OCI-LY7 (cell line): Measurements from ENCODE around the gene GADD45B. TPM values are rescaled to one million over a fixed set of nuclear protein-coding genes. Genes with fewer than 3 reads are reported as not detected.
A peak's percentile ranks its signal among the peaks of the same experiment; 100 is the strongest.

ENCODE experiments used
- BruUV-seq: library from RNA; stranded (reverse); fragments of 400-500 nt; replicated peaks from 2 replicates; lab custom pipeline; 2021; lab: Mats Ljungman, UMichigan
- CTCF ChIA-PET: fragments of 300-600 bp; sonication (Branson Sonifier 250); formaldehyde crosslinking; loops from one replicate; lab custom pipeline; 2022; ENCODE audit warnings: antibody characterized with exemption; ENCODE audit not compliant: unreplicated experiment; lab: Charles Lee
- POLR2A ChIA-PET: fragments of 300-600 bp; sonication (Branson Sonifier 250); formaldehyde crosslinking; loops from one replicate; lab custom pipeline; 2022; ENCODE audit warnings: antibody characterized with exemption; lab: Charles Lee
- DNase-seq: peaks from one replicate; pipeline ENCODE4 v3.0.0-alpha.2; 2015; ENCODE audit warnings: low spot score
- H2AFZ ChIP-seq: fragments of 200-600 bp; sonication (generic), shearing (Covaris generic); 2 replicates; pipeline ENCODE4 v1.6.1; 2014; ENCODE audit warnings: mild to moderate bottlenecking, antibody characterized with exemption, low read length, moderate library complexity
- H3K27ac ChIP-seq: fragments of 200-600 bp; sonication (generic); 2 replicates; pipeline ENCODE4 v1.5.1; 2014; ENCODE audit warnings: mixed run types, low read depth, mild to moderate bottlenecking, moderate library complexity, low read length, inconsistent platforms; ENCODE audit not compliant: poor library complexity, severe bottlenecking
- H3K36me3 ChIP-seq: fragments of 200-600 bp; sonication (generic); 2 replicates; pipeline ENCODE4 v1.6.1; 2014; ENCODE audit warnings: mild to moderate bottlenecking, antibody characterized with exemption, low read length, moderate library complexity, mixed read lengths; ENCODE audit not compliant: insufficient read depth
- H3K4me1 ChIP-seq: fragments of 200-600 bp; sonication (generic); 2 replicates; pipeline ENCODE4 v1.5.1; 2014; ENCODE audit warnings: mild to moderate bottlenecking, low read length; ENCODE audit not compliant: insufficient read depth, poor library complexity, severe bottlenecking
- H3K4me2 ChIP-seq: fragments of 200-600 bp; sonication (generic); 2 replicates; pipeline ENCODE4 v1.6.1; 2014; ENCODE audit warnings: mild to moderate bottlenecking, low read length
- H3K4me3 ChIP-seq: fragments of 200-600 bp; sonication (generic); 2 replicates; pipeline ENCODE4 v1.5.1; 2014; ENCODE audit warnings: mild to moderate bottlenecking, low read depth, low read length; ENCODE audit not compliant: poor library complexity, severe bottlenecking
- H3K79me2 ChIP-seq: fragments of 200-600 bp; sonication (generic); 2 replicates; pipeline ENCODE4 v1.6.1; 2016; ENCODE audit warnings: low read depth, mild to moderate bottlenecking, low read length, moderate library complexity, mixed read lengths; ENCODE audit not compliant: insufficient read depth
- H3K9me2 ChIP-seq: fragments of 200-600 bp; sonication (generic); 2 replicates; pipeline ENCODE4 v1.6.1; 2016; ENCODE audit warnings: mild to moderate bottlenecking, low read length, mixed read lengths; ENCODE audit not compliant: insufficient read depth
- H3K9me3 ChIP-seq: fragments of 200-600 bp; sonication (generic); 2 replicates; pipeline ENCODE4 v1.6.1; 2014; ENCODE audit warnings: mild to moderate bottlenecking, mixed run types, low read length, mixed read lengths
- H4K20me1 ChIP-seq: fragments of 200-600 bp; sonication (generic); 2 replicates; pipeline ENCODE4 v1.6.1; 2014; ENCODE audit warnings: mild to moderate bottlenecking, antibody characterized with exemption, low read length, moderate library complexity, mixed read lengths; ENCODE audit not compliant: insufficient read depth
- EZH2phosphoT487 ChIP-seq: fragments of 200-600 bp; sonication (generic); IDR thresholded peaks from 2 replicates; pipeline ENCODE4 v1.6.1; 2018; ENCODE audit warnings: low read depth, borderline replicate concordance, mild to moderate bottlenecking, mixed run types, antibody characterized with exemption, low read length, moderate library complexity, mixed read lengths
- intact Hi-C: fragments of 100-400 bp; cut with micrococcal nuclease; formaldehyde crosslinking; loops from one replicate; pipeline ENCODE4 v1.10.0; 2022; ENCODE audit not compliant: unreplicated experiment
- total RNA-seq, 2 experiments: library from RNA; depleted of rRNA in 1 of 2; stranded (reverse); fragments of >200 nt in 1 of 2; shearing (Covaris generic) in 1 of 2; gene quantifications; 2 replicates each; pipeline ENCODE4 v1.2.3, GENCODE V29; 2014 to 2022
- TF ChIP-seq, protein P1 (sequence below): fragments of 200-600 bp; sonication (generic); conservative IDR thresholded peaks from 2 replicates; pipeline ENCODE4 v1.5.1; 2014; ENCODE audit warnings: mild to moderate bottlenecking, antibody characterized with exemption, low read length, moderate library complexity, mixed read lengths

The GADD45B gene
- total RNA-seq, 2 experiments from 2014 or later = 40.5 to 98.4 TPM

DNA sequence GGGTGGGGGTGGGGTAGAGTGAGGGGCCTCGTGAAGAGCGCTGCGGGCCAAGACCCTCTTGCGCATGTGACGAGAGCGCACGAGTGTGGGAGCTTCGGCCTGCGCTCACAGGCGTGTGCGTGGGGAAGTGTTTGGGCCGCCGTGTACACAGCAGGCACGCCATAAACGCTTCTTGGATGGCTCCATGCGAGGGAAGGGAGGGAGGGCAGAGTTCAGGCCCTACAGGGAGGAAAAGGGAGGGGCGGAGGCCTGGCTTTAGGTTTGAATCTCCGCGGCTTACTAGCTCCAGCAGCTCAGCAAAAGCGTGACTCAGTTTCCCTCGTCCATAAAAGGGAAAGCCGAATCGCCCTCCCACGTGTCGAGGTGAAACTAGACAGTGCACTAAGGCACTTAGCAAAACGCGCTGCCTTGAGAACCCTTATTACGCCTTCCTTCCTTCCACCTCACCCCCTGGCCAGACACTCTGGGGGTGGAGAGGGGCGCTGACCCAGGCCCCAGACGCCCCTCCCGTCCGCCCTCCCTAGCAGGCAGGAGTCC lies 12.5 kb downstream of the GADD45B start:
- ChIA-PET CTCF (interaction anchor here (0.6 kb wide), 1 partner anchor 252 kb away, joined by 3 read pairs; the partner anchor contains the start of gene PLEKHJ1), POLR2A (interaction anchor here (0.6 to 1.1 kb wide), 3 partner anchors 64 to 127 kb away, joined by 3 to 4 read pairs (median 4); no protein-coding TSS in a partner anchor)
- Histone ChIP-seq H3K4me1 (peaks cover 77% of the 10 kb centered on the region), H3K4me2 (peak overlapping the region; percentile 40), H4K20me1 (no peaks in the 10 kb centered on the region), H3K4me3 (peak overlapping the region; percentile 37), H3K79me2 (no peaks in the 10 kb centered on the region), H3K36me3 (no peaks in the 10 kb centered on the region), H3K9me2 (no peaks in the 10 kb centered on the region), H3K9me3 (peaks cover 19% of the 10 kb centered on the region; the same call in 1 of the 2 replicates), H2AFZ (peak overlapping the region; percentile 47; the same call in 1 of the 2 replicates), H3K27ac (no peak overlapping the region)
- DNase-seq = no peak
- intact Hi-C loops = no loop called here
- BruUV-seq = no TSS peak
- TF ChIP-seq, protein P1, sequence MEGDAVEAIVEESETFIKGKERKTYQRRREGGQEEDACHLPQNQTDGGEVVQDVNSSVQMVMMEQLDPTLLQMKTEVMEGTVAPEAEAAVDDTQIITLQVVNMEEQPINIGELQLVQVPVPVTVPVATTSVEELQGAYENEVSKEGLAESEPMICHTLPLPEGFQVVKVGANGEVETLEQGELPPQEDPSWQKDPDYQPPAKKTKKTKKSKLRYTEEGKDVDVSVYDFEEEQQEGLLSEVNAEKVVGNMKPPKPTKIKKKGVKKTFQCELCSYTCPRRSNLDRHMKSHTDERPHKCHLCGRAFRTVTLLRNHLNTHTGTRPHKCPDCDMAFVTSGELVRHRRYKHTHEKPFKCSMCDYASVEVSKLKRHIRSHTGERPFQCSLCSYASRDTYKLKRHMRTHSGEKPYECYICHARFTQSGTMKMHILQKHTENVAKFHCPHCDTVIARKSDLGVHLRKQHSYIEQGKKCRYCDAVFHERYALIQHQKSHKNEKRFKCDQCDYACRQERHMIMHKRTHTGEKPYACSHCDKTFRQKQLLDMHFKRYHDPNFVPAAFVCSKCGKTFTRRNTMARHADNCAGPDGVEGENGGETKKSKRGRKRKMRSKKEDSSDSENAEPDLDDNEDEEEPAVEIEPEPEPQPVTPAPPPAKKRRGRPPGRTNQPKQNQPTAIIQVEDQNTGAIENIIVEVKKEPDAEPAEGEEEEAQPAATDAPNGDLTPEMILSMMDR = no peak
- no peak for TF ChIP-seq EZH2phosphoT487

DNA sequence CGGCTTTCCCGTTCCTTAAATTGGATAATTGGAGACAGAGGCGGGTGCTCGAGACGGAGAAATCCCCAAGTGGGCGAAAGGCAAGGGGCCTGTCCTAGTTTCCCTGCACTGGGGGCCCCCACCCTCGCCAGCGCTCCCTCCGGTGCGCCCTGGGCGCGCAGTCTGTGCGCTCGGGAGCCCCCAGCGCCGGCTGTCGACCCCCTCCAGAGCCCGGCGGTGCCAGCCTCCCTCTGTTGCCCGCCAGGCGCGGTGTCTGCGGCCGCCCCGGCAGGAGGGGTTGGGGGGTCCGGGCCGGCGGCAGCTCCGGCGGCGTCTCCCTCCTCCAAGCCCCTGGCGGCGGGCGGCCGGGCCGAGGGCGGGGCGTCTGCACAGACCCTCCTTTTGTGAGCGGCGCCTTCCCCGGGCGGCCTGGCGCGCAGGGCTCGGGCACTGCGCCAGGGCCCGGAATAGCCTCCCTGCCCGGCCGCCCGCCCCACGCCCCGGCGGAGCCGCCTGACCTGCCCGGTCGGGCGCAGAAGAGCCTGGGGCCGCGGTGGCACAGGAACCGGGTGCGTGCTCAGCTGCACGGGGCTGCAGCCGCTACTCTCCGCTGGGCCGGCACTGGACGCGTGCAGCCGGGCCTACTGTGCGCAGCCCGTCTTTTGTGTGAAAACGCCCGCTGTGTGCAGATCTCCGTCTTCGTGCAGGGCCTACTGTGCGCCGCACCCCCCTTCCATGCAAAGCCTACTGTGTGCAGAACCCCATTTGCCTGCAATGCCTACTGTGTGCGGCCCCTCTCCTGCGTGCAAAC lies 13.2 kb downstream of the GADD45B start:
- H3K4me1 ChIP-seq = peaks cover 84% of the 10 kb centered on the region
- H3K36me3 ChIP-seq = no peaks in the 10 kb centered on the region
- peak overlapping the region; percentile 47; the same call in 1 of the 2 replicates for H2AFZ ChIP-seq
- H3K9me3 ChIP-seq = peaks cover 17% of the 10 kb centered on the region; the same call in 1 of the 2 replicates
- TF ChIP-seq, protein P1 = no peak
- BruUV-seq = no TSS peak
- ChIA-PET POLR2A (interaction anchor here (0.6 to 1.1 kb wide), 2 partner anchors 64 to 116 kb away, joined by 3 to 4 read pairs; no protein-coding TSS in a partner anchor), CTCF (no interaction called here)
- no peaks in the 10 kb centered on the region for H3K79me2 ChIP-seq
- H3K27ac ChIP-seq = no peak overlapping the region
- no peaks in the 10 kb centered on the region for H4K20me1 ChIP-seq
- H3K4me2 ChIP-seq = peak overlapping the region; percentile 40
- no peaks in the 10 kb centered on the region for H3K9me2 ChIP-seq
- intact Hi-C loops = no loop called here
- peak; percentile 68 for DNase-seq
- H3K4me3 ChIP-seq = peak overlapping the region; percentile 37
